HG03558 (cell line): ENCODE measurements around the gene PRKG2.

ENCODE experiments used
- ATAC-seq: cut with Tn5 transposase; IDR thresholded peaks from one replicate; pipeline ENCODE4 v1.9.1; 2021; ENCODE audit warnings: moderate number of reproducible peaks; ENCODE audit not compliant: unreplicated experiment; ENCODE audit errors: extremely low read depth

The PRKG2 gene

GRCh38 chr4:81049907-81050306 lies 165.1 kb downstream of the PRKG2 start:
- ATAC-seq = no peak

DNA sequence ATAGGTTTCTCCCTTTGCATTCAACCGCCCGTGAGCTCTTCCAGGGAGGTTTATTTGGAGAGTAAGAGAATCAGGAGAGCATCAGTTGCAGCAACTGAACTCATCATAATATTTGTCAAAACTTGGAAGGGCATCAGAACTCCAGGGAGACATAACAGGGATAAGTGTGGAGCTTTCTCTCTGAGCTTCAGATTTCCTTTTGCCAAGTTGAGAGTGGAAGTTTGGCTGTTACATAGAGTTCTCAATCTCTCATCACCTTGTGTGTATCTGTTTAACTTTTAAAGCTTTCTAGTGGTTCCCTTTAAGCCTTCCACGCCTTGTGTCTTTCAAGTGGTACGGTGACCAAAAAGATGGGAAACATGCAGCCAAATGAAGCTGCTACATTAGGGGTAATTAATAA lies 165.7 kb downstream of the PRKG2 start:
- ATAC-seq = no peak

DNA sequence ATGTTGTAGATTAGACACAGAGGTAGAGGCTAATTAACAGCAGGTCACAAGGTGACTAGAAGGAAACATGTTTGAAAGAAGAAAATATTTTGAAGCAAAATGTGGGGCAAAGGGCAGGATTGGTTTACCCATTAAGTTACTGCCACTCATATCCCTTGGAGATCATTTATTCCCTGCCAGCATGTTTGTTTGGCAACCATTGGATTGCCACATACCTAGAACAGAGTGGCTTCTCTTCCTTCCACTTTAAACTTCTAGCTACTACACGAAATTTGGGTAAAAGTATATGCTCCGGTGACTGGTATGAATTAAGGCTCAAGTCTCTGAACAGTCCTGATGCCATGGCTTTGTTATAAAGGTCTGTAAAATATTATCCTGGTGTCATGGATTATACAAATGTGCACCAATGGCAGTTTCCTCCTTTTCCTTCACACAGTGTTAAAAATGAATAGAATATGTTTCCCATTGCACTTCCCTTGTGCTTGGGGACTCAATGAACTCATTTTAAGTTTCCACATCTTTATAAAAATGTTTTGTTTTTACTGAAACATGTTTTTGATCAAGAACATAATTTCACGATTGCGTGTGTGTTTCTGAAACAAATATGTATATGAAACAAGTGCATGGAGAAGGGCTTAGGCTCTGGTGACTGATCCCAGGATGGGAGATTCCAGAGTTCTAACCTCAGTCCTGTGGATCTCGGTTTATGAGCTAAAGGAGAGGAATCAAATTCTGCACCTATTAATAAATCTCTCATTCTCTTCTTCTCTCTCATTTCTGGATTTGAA lies 172.2 kb downstream of the PRKG2 start:
- no peak for ATAC-seq

- no peak for ATAC-seq
Measured at GRCh38 chr4:81040012-81040659, 174.9 kb downstream of the PRKG2 start.

DNA sequence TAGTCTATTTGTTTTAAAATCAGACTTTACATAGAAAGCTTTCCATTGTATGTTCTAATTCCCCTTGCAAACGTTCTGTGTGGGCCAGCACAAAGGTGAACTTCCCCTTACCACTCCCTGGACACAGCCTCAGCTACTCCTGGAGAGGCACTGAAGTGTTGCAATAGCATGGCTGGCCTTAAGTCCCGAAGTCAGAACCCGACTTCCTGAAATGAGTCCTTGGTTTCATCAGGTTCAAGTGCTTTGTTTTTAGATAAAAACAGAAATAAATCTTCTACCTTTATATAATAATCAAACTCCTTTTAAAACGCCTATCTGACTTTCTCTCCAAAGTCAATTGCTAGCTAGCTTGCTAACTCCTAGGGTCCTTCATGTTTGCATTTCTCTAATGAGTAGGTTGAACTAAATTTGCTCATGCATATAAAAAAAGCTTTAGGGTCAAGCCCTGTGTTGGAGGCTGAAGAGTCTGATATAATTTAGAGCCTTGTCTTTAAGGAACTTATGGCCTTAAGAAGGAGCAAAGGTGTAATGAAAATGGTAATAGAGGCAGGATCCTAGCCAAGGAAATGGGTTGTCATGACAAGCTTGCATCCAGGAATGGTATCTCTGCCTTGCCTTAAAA lies 175.6 kb downstream of the PRKG2 start:
- ATAC-seq = no peak

DNA sequence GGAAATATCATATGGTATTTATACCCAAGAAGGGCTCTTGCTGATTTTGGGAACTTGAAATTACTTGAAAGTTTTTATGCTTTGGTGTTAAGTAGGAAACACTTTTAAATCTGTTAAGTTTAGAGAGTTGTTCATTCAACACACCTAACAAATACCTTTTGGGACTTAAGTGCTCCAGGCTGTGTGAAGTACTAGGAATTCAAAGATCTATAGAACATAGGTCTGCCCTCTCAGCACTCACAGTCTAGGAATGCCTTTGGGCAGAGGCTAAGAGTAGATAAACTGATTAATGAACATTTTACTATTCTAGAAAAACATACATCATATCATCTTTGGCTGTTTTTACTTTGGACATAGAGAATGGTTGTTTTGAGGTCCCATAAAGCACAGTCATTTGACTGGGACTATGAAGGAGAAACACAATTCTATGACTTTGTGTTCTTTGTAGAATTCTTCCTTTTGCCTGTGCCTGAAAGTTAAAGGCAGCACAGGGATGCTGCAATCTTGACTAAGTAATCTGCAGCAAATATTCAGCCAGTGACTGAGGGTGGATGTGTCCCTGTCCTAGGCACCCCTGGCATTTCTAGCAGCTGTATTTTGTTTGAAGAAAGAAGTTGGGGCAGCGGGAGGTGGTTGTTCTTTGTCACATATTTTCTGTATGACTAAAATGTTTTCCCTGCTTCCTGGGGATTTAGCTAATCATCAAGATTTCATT lies 176.2 kb downstream of the PRKG2 start:
- ATAC-seq = no peak
